Measurements from ENCODE around the gene NDST4. TPM values are rescaled to one million over a fixed set of nuclear protein-coding genes. Genes with fewer than 3 reads are reported as not detected.

Gene NDST4
- total RNA-seq, 1 experiment from 2014 or later, result 0.13 TPM

DNA sequence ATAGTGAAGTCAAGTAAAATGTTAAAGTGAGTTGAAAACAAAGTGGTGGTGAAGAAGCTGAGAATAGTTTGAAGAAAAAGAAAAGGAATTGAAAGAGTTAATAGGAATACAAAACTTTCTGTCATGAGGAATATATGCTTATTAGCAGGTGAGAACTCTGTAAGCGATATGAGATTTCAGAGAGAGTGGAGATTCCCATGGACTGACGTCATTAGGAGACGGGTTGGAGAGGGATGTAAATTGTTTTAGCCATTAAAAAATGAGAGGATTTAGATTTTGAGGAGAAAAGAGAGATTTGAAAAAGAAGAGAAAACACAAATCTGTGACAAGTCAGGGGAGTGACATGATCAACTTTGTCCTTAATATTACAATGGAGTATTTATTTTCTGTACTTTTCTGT lies 11.7 kb downstream of the NDST4 start:
- no peaks in the 10 kb centered on the region for H3K27me3 ChIP-seq (ENCODE audit: control insufficient read depth, insufficient read depth, low read length)
- no TSS peak for BruUV-seq (replicated peaks)
- H3K9me3 ChIP-seq (ENCODE audit: control insufficient read depth, insufficient read depth, low read depth, low read length), result no peaks in the 10 kb centered on the region
- POLR2A ChIA-PET, result no interaction called here
- DNase-seq (ENCODE audit: low read depth, low spot score) (no peak), ATAC-seq (no peak)
- H3K4me3 ChIP-seq (ENCODE audit: low read depth in 2 of 2, low read length in 2 of 2), result no peak overlapping the region
- in situ Hi-C loops (cut with HindIII; ENCODE audit: low pct_unique_long_range_greater_than_20kb, low sequenced_read_pairs), result no loop called here
- TF ChIP-seq, protein P1, sequence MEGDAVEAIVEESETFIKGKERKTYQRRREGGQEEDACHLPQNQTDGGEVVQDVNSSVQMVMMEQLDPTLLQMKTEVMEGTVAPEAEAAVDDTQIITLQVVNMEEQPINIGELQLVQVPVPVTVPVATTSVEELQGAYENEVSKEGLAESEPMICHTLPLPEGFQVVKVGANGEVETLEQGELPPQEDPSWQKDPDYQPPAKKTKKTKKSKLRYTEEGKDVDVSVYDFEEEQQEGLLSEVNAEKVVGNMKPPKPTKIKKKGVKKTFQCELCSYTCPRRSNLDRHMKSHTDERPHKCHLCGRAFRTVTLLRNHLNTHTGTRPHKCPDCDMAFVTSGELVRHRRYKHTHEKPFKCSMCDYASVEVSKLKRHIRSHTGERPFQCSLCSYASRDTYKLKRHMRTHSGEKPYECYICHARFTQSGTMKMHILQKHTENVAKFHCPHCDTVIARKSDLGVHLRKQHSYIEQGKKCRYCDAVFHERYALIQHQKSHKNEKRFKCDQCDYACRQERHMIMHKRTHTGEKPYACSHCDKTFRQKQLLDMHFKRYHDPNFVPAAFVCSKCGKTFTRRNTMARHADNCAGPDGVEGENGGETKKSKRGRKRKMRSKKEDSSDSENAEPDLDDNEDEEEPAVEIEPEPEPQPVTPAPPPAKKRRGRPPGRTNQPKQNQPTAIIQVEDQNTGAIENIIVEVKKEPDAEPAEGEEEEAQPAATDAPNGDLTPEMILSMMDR (IDR thresholded peaks at IDR 0.05), result no peak
- TF ChIP-seq SIN3A (IDR thresholded peaks at IDR 0.05; ENCODE audit: borderline replicate concordance, insufficient read depth, low read depth, low read length) (no peak), TCF7L2 (IDR thresholded peaks at IDR 0.05; ENCODE audit: low read depth, low read length) (no peak), POLR2AphosphoS5 (IDR thresholded peaks at IDR 0.05; ENCODE audit: low read depth, low read length) (no peak), REST (IDR thresholded peaks at IDR 0.05; ENCODE audit: insufficient read depth in 1 of 2, low read depth in 2 of 2, low read length in 1 of 2) (no peak)
- CTCF ChIA-PET, result no interaction called here
- no peaks in the 10 kb centered on the region for H3K4me1 ChIP-seq (ENCODE audit: control insufficient read depth, insufficient read depth, low read length)
- H3K36me3 ChIP-seq (ENCODE audit: control insufficient read depth, insufficient read depth, low read length), result no peaks in the 10 kb centered on the region
- intact Hi-C loops (cut with micrococcal nuclease; ENCODE audit: unreplicated experiment), result no loop called here
- no peak overlapping the region for H3K27ac ChIP-seq (ENCODE audit: low read length)

- no peaks in the 10 kb centered on the region for H3K4me1 ChIP-seq (ENCODE audit: control insufficient read depth, insufficient read depth, low read length)
- H3K4me3 ChIP-seq (ENCODE audit: low read depth in 2 of 2, low read length in 2 of 2), result no peak overlapping the region
- in situ Hi-C loops (cut with HindIII; ENCODE audit: low pct_unique_long_range_greater_than_20kb, low sequenced_read_pairs), result no loop called here
- intact Hi-C loops (cut with micrococcal nuclease; ENCODE audit: unreplicated experiment), result loop anchor here (5.0 kb wide), 1 partner anchor 447 kb away; no protein-coding TSS in a partner anchor
- no peaks in the 10 kb centered on the region for H3K9me3 ChIP-seq (ENCODE audit: control insufficient read depth, insufficient read depth, low read depth, low read length)
- H3K36me3 ChIP-seq (ENCODE audit: control insufficient read depth, insufficient read depth, low read length), result no peaks in the 10 kb centered on the region
- TF ChIP-seq REST (IDR thresholded peaks at IDR 0.05; ENCODE audit: insufficient read depth in 1 of 2, low read depth in 2 of 2, low read length in 1 of 2) (no peak), SIN3A (IDR thresholded peaks at IDR 0.05; ENCODE audit: borderline replicate concordance, insufficient read depth, low read depth, low read length) (no peak), POLR2AphosphoS5 (IDR thresholded peaks at IDR 0.05; ENCODE audit: low read depth, low read length) (no peak), TCF7L2 (IDR thresholded peaks at IDR 0.05; ENCODE audit: low read depth, low read length) (no peak)
- TF ChIP-seq, protein P1 (IDR thresholded peaks at IDR 0.05), result peak; percentile 51; the same call in 1 of the 2 replicates
- CTCF ChIA-PET, result no interaction called here
- DNase-seq (ENCODE audit: low read depth, low spot score), result no peak
- POLR2A ChIA-PET, result no interaction called here
- no peaks in the 10 kb centered on the region for H3K27me3 ChIP-seq (ENCODE audit: control insufficient read depth, insufficient read depth, low read length)
- no peak overlapping the region for H3K27ac ChIP-seq (ENCODE audit: low read length)
- no peak for ATAC-seq
- no TSS peak for BruUV-seq (replicated peaks)
These were observed 22.8 kb downstream of the NDST4 start for GRCh38 chr4:115090483-115091075.
